Measurements from ENCODE around the gene RXRA.

The RXRA gene

GRCh38 chr9:134404376-134405358, 78.4 kb downstream of the RXRA start:
- FAIRE-seq, result no peak

GRCh38 chr9:134405527-134405926, 79.3 kb downstream of the RXRA start:
- FAIRE-seq, result no peak

- no peak for FAIRE-seq
These were observed 80.3 kb downstream of the RXRA start for GRCh38 chr9:134406366-134407120.

GRCh38 chr9:134407121-134407779, 81.0 kb downstream of the RXRA start:
- no peak for FAIRE-seq

GRCh38 chr9:134408389-134408788, 82.1 kb downstream of the RXRA start:
- FAIRE-seq, result no peak

- FAIRE-seq, result no peak
These were observed 82.9 kb downstream of the RXRA start for GRCh38 chr9:134408939-134409737.

GRCh38 chr9:134410071-134410834, 84.0 kb downstream of the RXRA start:
- no peak for FAIRE-seq

- FAIRE-seq, result no peak
These were observed 84.6 kb downstream of the RXRA start for GRCh38 chr9:134410835-134411217.

GRCh38 chr9:134411440-134412297, 85.4 kb downstream of the RXRA start:
- FAIRE-seq, result no peak

GRCh38 chr9:134412298-134412711, 86.0 kb downstream of the RXRA start:
- no peak for FAIRE-seq

GRCh38 chr9:134413112-134413715, 87.0 kb downstream of the RXRA start:
- no peak for FAIRE-seq

GRCh38 chr9:134413890-134414623, 87.8 kb downstream of the RXRA start:
- FAIRE-seq, result no peak

- FAIRE-seq, result no peak
These were observed 88.7 kb downstream of the RXRA start for GRCh38 chr9:134414900-134415425.

- FAIRE-seq, result no peak
These were observed 90.2 kb downstream of the RXRA start for GRCh38 chr9:134416385-134417015.

- no peak for FAIRE-seq
These were observed 92.1 kb downstream of the RXRA start for GRCh38 chr9:134418354-134418753.

GRCh38 chr9:134419000-134419683, 92.9 kb downstream of the RXRA start:
- no peak for FAIRE-seq

- no peak for FAIRE-seq
These were observed 93.4 kb downstream of the RXRA start for GRCh38 chr9:134419684-134420076.

GRCh38 chr9:134420281-134420845, 94.1 kb downstream of the RXRA start:
- FAIRE-seq, result no peak
